AG09309 (cell line): ENCODE results near the gene WDR62.

Experiments
- DNase-seq: peaks from one replicate; pipeline ENCODE4 v3.0.0-alpha.2; 2010; ENCODE audit warnings: low read depth
- H3K4me3 ChIP-seq: 2 replicates; pipeline ENCODE4 v1.5.1; 2011; ENCODE audit warnings: mild to moderate bottlenecking, low read depth, low read length, moderate library complexity; ENCODE audit not compliant: control insufficient read depth
- TF ChIP-seq, protein P1 (sequence below): IDR thresholded peaks from 2 replicates; pipeline ENCODE4 v1.5.1; 2011; ENCODE audit warnings: mild to moderate bottlenecking, low read depth, low read length, inconsistent platforms; ENCODE audit not compliant: insufficient read depth, control insufficient read depth; ENCODE audit errors: missing control alignments

The WDR62 gene

DNA sequence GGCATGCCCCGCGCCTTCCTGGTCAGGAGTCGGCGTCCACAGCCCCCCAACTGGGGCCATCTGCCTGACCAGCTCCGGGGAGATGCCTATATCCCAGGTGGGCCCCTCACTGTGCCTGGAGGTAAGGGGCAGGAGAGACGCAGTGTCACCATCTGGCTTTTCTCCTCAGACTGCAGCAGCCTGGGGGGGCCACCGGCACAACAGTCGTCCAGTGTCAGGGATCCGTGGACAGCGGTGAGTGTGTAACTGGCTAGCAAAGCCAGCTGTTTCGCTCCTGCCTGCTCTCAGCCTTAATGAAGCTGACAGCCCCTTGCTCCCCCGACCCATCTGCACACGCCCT lies 56.5 kb downstream of the WDR62 start:
- TF ChIP-seq, protein P1, sequence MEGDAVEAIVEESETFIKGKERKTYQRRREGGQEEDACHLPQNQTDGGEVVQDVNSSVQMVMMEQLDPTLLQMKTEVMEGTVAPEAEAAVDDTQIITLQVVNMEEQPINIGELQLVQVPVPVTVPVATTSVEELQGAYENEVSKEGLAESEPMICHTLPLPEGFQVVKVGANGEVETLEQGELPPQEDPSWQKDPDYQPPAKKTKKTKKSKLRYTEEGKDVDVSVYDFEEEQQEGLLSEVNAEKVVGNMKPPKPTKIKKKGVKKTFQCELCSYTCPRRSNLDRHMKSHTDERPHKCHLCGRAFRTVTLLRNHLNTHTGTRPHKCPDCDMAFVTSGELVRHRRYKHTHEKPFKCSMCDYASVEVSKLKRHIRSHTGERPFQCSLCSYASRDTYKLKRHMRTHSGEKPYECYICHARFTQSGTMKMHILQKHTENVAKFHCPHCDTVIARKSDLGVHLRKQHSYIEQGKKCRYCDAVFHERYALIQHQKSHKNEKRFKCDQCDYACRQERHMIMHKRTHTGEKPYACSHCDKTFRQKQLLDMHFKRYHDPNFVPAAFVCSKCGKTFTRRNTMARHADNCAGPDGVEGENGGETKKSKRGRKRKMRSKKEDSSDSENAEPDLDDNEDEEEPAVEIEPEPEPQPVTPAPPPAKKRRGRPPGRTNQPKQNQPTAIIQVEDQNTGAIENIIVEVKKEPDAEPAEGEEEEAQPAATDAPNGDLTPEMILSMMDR: no peak
- no peak overlapping the region for H3K4me3 ChIP-seq
- no peak for DNase-seq

DNA sequence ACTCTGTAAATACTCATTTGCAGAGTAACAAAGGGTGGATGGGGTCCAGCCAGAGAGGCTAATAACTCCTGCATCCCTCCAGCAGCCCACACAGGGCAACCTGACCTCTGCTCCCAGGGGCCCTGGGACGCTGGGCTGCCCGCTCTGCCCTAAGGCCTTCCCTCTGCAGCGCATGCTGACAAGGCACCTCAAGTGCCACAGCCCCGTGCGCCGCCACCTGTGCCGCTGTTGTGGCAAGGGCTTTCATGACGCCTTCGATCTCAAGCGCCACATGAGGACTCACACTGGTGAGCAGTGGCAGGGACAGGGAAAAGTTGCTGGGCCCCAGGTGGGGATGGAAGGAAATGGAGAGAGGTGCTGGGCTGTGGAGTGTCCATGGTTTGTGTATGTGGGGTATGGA lies 58.0 kb downstream of the WDR62 start:
- DNase-seq: no peak
- H3K4me3 ChIP-seq: no peak overlapping the region
- TF ChIP-seq, protein P1: no peak

DNA sequence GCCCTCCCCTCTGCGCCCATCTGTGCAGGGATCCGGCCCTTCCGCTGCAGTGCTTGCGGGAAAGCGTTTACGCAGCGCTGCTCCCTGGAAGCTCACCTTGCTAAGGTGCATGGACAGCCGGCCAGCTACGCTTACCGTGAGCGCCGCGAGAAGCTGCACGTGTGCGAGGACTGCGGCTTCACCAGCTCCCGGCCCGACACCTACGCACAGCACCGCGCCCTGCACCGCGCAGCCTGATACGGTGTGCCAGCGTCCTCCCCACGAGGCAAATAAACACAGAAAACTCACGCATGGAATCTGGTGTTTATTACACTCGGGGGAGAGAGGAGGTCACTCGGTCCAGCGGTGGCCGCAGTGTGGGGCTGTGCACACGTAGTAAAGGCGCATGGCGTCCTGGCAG lies 58.7 kb downstream of the WDR62 start:
- peak overlapping the region; percentile 84; the same call in 1 of the 2 replicates for H3K4me3 ChIP-seq
- no peak for DNase-seq
- TF ChIP-seq, protein P1: no peak

DNA sequence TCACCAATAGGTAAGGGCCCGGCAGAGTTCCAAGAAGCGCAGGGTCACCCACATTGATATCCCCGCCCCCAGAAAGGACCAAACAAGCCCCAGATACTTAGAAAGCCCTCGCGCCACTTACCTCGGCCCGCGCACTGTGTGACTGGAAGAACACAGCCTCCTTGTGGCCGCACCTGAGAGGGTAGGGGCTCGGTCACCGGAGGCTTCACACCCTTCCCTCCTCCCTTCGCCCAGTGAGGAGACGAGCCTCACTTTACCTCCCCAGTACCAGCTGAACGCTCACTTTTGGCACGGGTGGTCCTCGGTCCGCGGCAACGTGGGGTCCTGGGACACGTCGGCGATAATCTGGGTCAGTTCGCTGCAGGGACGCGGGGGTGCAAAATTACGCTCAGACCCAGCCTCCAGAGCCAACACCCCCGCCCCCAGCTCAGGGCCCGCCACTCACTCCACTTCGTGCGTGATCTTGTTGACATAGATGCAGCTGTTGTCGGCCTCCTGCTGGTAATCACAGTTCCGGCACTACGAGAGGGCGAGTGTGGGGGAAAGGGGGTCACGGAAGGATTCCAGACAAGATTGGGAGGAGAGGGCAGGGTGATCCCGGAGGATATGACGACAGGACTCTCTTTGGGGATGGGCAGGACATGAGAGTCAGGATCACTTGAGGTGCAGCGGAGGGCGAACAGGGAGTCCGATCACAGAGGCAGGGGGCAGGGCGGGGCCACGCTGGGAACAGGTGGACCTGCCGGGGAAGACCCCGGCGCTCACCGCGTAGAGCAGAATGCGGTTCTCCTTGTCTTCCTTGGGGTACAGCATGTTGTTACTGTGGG lies 59.4 kb downstream of the WDR62 start:
- TF ChIP-seq, protein P1: peak; percentile 9
- DNase-seq: no peak
- peak overlapping the region; percentile 84 for H3K4me3 ChIP-seq

DNA sequence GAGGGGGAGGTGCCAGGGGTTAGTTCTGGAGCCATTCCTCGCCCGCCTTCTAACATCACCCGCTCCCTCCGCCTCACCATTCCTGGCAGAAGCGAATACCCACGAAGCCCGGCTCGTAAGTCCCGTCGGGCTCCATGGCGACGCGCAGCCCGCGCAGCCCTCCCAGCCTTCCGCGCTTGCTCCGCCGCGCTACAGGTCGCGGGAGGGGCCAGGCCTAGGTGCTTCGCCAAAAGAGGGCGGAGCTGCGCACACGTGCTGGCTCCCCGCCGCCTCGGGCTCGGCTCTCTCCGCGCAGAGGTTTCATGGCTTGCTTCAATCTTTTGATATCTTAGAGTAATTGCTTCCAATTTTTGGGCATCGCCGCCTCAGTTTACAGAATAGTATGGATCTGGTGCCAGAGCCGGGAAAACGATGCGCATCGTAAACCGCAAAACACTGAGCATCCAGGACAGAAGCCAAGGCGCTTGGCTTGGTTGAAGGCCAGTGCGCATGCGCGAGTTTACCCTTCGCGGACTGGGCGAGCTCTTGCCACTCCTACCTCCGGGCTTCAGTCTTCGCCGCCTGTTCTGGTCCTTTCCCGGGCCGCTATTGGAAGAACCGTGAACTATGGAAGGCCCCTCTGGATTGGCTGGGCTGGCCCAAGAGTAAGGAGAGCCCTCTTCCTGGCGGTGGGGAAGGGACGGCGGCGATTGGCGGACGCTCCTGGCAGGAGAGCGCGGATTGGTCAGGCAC lies 60.2 kb downstream of the WDR62 start, which contains the start of gene POLR2I:
Gene POLR2I, minus strand, starts transcription at position 155 of the 732 bp plus-strand sequence. Its CDS starts 19 bp downstream, at position 136.
- DNase-seq: peak; percentile 99
- TF ChIP-seq, protein P1: no peak
- peak within 1 kb of the TSS; percentile 84 for H3K4me3 ChIP-seq

DNA sequence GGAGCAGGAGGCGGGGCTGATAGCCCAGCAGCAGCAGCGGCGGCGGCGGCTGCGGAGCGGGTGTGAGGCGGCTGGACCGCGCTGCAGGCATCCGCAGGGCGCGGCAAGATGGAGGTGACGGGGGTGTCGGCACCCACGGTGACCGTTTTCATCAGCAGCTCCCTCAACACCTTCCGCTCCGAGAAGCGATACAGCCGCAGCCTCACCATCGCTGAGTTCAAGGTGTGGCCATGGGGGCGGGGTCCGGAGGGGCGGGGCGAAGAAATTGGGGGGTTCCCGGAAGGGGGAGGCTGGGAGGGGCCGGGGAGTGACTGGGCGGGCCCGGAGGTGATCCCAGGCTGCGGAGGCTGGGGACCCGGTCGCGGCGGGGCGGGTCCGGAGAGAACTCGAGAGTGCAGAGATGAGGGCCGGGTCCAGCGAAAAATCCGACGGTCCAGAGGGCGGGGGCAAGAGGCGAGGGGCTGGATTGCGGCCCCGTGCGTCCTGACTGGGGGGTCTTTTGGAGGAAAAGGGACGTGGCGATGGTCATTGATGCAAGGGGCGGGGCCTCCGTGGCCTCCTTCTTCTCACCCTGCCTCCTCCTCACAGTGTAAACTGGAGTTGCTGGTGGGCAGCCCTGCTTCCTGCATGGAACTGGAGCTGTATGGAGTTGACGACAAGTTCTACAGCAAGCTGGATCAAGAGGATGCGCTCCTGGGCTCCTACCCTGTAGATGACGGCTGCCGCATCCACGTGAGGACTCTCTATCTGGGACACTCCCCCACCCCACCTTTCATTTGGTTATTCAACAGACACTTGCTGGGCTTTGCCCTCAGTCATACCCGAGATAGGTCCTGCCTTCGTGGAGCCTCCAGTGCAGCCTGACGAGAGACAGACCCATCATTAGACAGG lies 61.0 kb downstream of the WDR62 start, which contains the start of gene TBCB:
Gene TBCB, plus strand, starts transcription at position 16 of the 891 bp plus-strand sequence. Its CDS starts 93 bp downstream, at position 109.
- TF ChIP-seq, protein P1: no peak
- DNase-seq: no peak
- peak within 1 kb of the TSS; percentile 84 for H3K4me3 ChIP-seq
